NB4 (cell line): ENCODE data around the gene LITAF.

ENCODE experiments used
- CTCF ChIP-seq: IDR thresholded peaks from one replicate; pipeline ENCODE4 v1.5.1; 2012; ENCODE audit warnings: low read depth, low read length
- MYC ChIP-seq: IDR thresholded peaks from 2 replicates; pipeline ENCODE4 v1.6.1; 2011; ENCODE audit warnings: low read depth, low read length
- POLR2A ChIP-seq: IDR thresholded peaks from 2 replicates; pipeline ENCODE4 v1.6.1; 2011; ENCODE audit warnings: mild to moderate bottlenecking; ENCODE audit not compliant: insufficient read length; ENCODE audit errors: extremely low read depth

- TF ChIP-seq CTCF (no peak), MYC (no peak), POLR2A (no peak)
Measured at GRCh38 chr16:11498683-11499082, 88.0 kb downstream of the LITAF start.
